H1 (cell line): ENCODE measurements around the gene TXNDC15. TPM values are rescaled to one million over a fixed set of nuclear protein-coding genes. Genes with fewer than 3 reads are reported as not detected.

ENCODE experiments used
- BRCA1 ChIP-seq: IDR thresholded peaks from 2 replicates; pipeline ENCODE4 v1.6.1; 2012; ENCODE audit warnings: low read depth, low read length, improper control_type of control experiment
- CEBPB ChIP-seq: IDR thresholded peaks from 2 replicates; pipeline ENCODE4 v1.6.1; 2012; ENCODE audit warnings: low read depth, low read length
- CTCF ChIP-seq, 3 experiments: IDR thresholded peaks; 1 replicate in 2 of 3; 2 replicates in 1 of 3; pipeline versions ENCODE4 v1.5.1 to v1.6.1; 2011; ENCODE audit warnings: low read length in 3 of 3, mild to moderate bottlenecking in 3 of 3, inconsistent platforms in 2 of 3, low read depth in 1 of 3, moderate library complexity in 1 of 3; ENCODE audit not compliant: insufficient read depth in 1 of 3; ENCODE audit errors: control extremely low read depth in 1 of 3
- EP300 ChIP-seq, 2 experiments: IDR thresholded peaks; 1 replicate in 1 of 2; 2 replicates in 1 of 2; pipeline ENCODE4 v1.6.1; 2011 to 2012; ENCODE audit warnings: low read depth in 2 of 2, low read length in 2 of 2, mild to moderate bottlenecking in 2 of 2, borderline replicate concordance in 1 of 2, inconsistent platforms in 1 of 2, moderate library complexity in 1 of 2
- EZH2 ChIP-seq: fragments of 200-600 bp; sonication (generic); IDR thresholded peaks from 2 replicates; pipeline ENCODE4 v1.7.1; 2012; ENCODE audit warnings: low read depth, mild to moderate bottlenecking, moderate library complexity, low read length, inconsistent platforms; ENCODE audit not compliant: severe bottlenecking
- MAFK ChIP-seq: IDR thresholded peaks from 2 replicates; pipeline ENCODE4 v1.6.1; 2012; ENCODE audit warnings: low read depth, mild to moderate bottlenecking, improper control_type of control experiment, low read length
- TAF7 ChIP-seq: optimal IDR thresholded peaks from 2 replicates; pipeline ENCODE3; 2011; ENCODE audit warnings: low read depth, mild to moderate bottlenecking, inconsistent platforms, low read length, moderate library complexity, borderline replicate concordance
- TBP ChIP-seq: IDR thresholded peaks from 2 replicates; pipeline ENCODE4 v1.6.1; 2011; ENCODE audit warnings: low read depth, low read length, improper control_type of control experiment
- ZNF274 ChIP-seq: IDR thresholded peaks from 2 replicates; pipeline ENCODE4 v1.7.0; 2012; ENCODE audit warnings: low read length, borderline replicate concordance; ENCODE audit errors: extremely low read depth
- polyA plus RNA-seq, 7 experiments: library from polyadenylated mRNA; depleted of rRNA in 3 of 7; stranded (reverse) in 5 of 7; unstranded in 2 of 7; fragments of >200 nt in 5 of 7; fragments of 200-250 nt in 2 of 7; gene quantifications; 1 replicate in 5 of 7; 2 replicates in 1 of 7; 4 replicates in 1 of 7; pipeline versions ENCODE4 v1.2.1 to v1.2.3, GENCODE V29; 2011 to 2013; ENCODE audit warnings: missing spikeins in 2 of 7, mixed read lengths in 2 of 7
- total RNA-seq: library from RNA; stranded (reverse); fragmentation: NEBNext Ultra II Directional; extraction: Animal tissue kit (Norgen Biotek cat#: 25700); gene quantifications from 2 replicates; pipeline ENCODE4 v1.2.1, GENCODE V29; 2021

Gene TXNDC15
- total and polyA plus RNA-seq, 2 of the 8 experiments (the other 6 are each of a cell fraction or from before 2014, with no cell fraction given): 20.1 to 30.8 TPM

GRCh38 chr5:134920848-134921575, 46.8 kb downstream of the TXNDC15 start (continued):
- TF ChIP-seq CEBPB: no peak
- no peak for TF ChIP-seq CTCF (IDR thresholded peaks at IDR 0.05; ENCODE audit: control extremely low read depth in 1 of 3, insufficient read depth in 1 of 3, low read depth in 1 of 3, low read length in 3 of 3)
- TF ChIP-seq EP300 (IDR thresholded peaks at IDR 0.05; ENCODE audit: borderline replicate concordance in 1 of 2, low read depth in 2 of 2, low read length in 2 of 2): no peak
- no peak for TF ChIP-seq MAFK
- no peak for TF ChIP-seq EZH2
- no peak for TF ChIP-seq BRCA1
- no peak for TF ChIP-seq TBP
- no peak for TF ChIP-seq TAF7
- TF ChIP-seq ZNF274: no peak
- TF ChIP-seq, all 59 proteins: peak for 0
